Calu3 (cell line): Measurements from ENCODE around the gene DOK7. TPM values are rescaled to one million over a fixed set of nuclear protein-coding genes. Genes with fewer than 3 reads are reported as not detected.
"Not testable (repeated sequence)": the region's sequence is repeated elsewhere in the genome, so short reads cannot be mapped to it uniquely, and the experiment has no call there.

Experiments
- BruUV-seq: library from RNA; stranded (reverse); fragments of 400-500 nt; replicated peaks from 2 replicates; lab custom pipeline; 2021; lab: Mats Ljungman, UMichigan
- CTCF ChIA-PET: fragments of 300-600 bp; sonication (Branson Sonifier 250); formaldehyde crosslinking; loops from one replicate; lab custom pipeline; 2022; ENCODE audit warnings: antibody characterized with exemption; lab: Charles Lee
- DNase-seq: peaks from one replicate; pipeline ENCODE4 v3.0.0; 2022
- H3K27ac Mint-ChIP-seq: one replicate; pipeline ENCODE4 v1.8.0; 2022; ENCODE audit warnings: mixed read lengths; ENCODE audit not compliant: unreplicated experiment
- H3K27me3 Mint-ChIP-seq: one replicate; pipeline ENCODE4 v1.8.0; 2022; ENCODE audit warnings: mixed read lengths; ENCODE audit not compliant: unreplicated experiment
- H3K36me3 Mint-ChIP-seq: one replicate; pipeline ENCODE4 v1.8.0; 2022; ENCODE audit warnings: mild to moderate bottlenecking, moderate library complexity, mixed read lengths; ENCODE audit not compliant: insufficient read depth, unreplicated experiment
- H3K4me1 Mint-ChIP-seq: one replicate; pipeline ENCODE4 v1.8.0; 2022; ENCODE audit warnings: mild to moderate bottlenecking, low read depth, mixed read lengths; ENCODE audit not compliant: unreplicated experiment
- H3K4me3 Mint-ChIP-seq: one replicate; pipeline ENCODE4 v1.8.0; 2022; ENCODE audit warnings: mild to moderate bottlenecking, low read depth, moderate library complexity, mixed read lengths; ENCODE audit not compliant: unreplicated experiment
- H3K9me3 Mint-ChIP-seq: one replicate; pipeline ENCODE4 v1.8.0; 2022; ENCODE audit warnings: low read depth, mixed read lengths; ENCODE audit not compliant: unreplicated experiment
- intact Hi-C: fragments of 100-400 bp; cut with micrococcal nuclease; formaldehyde crosslinking; loops from one replicate; pipeline ENCODE4 v1.10.0; 2022; ENCODE audit not compliant: unreplicated experiment
- total RNA-seq: library from RNA; stranded (reverse); gene quantifications from 2 replicates; pipeline ENCODE4 v1.2.3, GENCODE V29; 2022
- TF ChIP-seq, protein P1 (sequence below): fragments of 200-600 bp; IDR thresholded peaks from one replicate; pipeline ENCODE4 v1.8.0; 2022; ENCODE audit warnings: antibody characterized with exemption; ENCODE audit not compliant: unreplicated experiment

The DOK7 gene
- total RNA-seq, 1 experiment from 2014 or later, result 2.7 TPM

DNA sequence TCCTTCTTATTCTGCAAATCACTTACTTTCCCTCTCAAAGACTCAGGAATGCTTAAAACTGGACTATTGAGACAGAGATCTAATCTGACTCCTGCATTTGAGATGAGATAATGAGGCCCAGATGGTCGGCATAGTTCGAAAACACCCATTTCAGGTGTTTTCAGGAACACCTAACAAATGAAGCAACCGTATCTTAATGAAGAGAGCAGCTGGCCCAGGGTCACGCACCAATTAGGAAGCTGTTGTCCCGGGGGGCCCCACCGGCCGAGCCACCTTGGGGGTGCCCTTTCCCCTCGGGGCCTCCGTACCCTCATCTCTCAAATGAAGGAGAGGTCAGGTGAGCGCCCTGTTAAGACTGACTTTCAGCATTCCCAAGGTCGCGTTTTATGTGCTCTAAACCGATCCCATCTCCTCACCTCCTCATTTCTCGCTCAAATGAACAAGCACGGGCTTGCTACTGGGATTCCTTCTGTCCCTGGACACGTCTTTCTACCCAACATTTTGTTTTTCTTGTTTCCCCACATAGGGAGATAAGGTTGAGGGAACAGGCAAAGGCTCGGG is 68.3 kb downstream of the DOK7 start:
- CTCF ChIA-PET, result interaction anchor here (0.7 kb wide), 1 partner anchor 98 kb away, joined by 3 read pairs; no protein-coding TSS in a partner anchor
- DNase-seq, result no peak
- Mint-ChIP-seq H3K4me3 (peak overlapping the region; percentile 94), H3K36me3 (peaks cover 21% of the 10 kb centered on the region), H3K27me3 (peaks cover 31% of the 10 kb centered on the region), H3K4me1 (peaks cover 8% of the 10 kb centered on the region), H3K9me3 (no peaks in the 10 kb centered on the region), H3K27ac (peak overlapping the region; percentile 80)
- intact Hi-C loops, result no loop called here
- TF ChIP-seq, protein P1, sequence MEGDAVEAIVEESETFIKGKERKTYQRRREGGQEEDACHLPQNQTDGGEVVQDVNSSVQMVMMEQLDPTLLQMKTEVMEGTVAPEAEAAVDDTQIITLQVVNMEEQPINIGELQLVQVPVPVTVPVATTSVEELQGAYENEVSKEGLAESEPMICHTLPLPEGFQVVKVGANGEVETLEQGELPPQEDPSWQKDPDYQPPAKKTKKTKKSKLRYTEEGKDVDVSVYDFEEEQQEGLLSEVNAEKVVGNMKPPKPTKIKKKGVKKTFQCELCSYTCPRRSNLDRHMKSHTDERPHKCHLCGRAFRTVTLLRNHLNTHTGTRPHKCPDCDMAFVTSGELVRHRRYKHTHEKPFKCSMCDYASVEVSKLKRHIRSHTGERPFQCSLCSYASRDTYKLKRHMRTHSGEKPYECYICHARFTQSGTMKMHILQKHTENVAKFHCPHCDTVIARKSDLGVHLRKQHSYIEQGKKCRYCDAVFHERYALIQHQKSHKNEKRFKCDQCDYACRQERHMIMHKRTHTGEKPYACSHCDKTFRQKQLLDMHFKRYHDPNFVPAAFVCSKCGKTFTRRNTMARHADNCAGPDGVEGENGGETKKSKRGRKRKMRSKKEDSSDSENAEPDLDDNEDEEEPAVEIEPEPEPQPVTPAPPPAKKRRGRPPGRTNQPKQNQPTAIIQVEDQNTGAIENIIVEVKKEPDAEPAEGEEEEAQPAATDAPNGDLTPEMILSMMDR, result no peak
- BruUV-seq, result TSS peak; percentile 66

DNA sequence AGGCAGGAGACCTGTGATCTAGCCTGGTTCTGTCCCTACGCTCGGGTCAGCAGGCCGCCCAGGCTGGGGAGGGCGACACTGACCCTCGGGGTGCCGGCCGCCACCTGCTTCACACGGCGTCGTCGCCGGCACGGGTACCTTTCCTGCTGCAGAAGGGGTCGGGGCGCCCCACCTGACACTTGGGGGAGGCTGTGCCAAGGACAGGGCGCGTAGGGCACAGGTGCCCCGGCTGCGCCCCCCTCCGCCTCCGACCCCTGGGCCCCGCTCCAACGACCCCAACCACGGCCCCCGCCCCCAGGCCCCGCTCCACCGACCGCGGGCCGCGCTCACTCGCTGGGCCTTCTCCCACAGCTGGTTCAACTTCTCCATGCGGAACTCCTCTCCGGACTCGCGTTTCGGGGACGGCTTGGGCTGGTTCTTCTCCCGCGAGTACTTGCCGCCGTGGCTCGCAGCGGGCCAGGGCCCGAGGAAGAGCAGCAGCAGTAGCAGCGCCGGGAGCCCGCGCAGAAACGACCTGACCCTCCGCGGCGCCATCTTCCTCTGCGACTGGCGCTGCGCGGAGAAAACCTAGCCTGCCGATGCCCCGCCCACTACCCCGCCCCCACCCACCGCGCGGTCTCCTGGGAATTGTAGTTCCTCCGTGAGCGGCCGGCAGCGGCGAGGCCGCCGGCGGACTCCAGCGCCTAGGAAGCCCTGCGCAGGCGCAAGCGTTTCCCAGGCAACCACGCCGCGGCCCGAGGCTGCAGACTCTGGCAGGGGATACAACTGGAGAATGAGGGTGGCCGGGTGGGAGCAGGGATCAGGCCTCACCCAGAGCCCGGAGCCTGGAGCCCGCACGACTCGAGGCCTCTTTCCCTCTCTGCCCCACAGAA is 69.0 kb downstream of the DOK7 start, which contains the start of gene LRPAP1:
Gene LRPAP1, minus strand, starts transcription at position 544 of the 872 bp plus-strand sequence. Its CDS starts 10 bp downstream, at position 534.
- DNase-seq, result peak; percentile 86
- intact Hi-C loops, result no loop called here
- Mint-ChIP-seq H3K4me1 (peaks cover 8% of the 10 kb centered on the region), H3K27ac (peak within 1 kb of the TSS; percentile 80), H3K4me3 (peak within 1 kb of the TSS; percentile 94), H3K36me3 (peaks cover 21% of the 10 kb centered on the region), H3K27me3 (peaks cover 31% of the 10 kb centered on the region), H3K9me3 (no peaks in the 10 kb centered on the region)
- CTCF ChIA-PET, result interaction anchor here (0.7 kb wide), 1 partner anchor 97 kb away, joined by 3 read pairs; no protein-coding TSS in a partner anchor
- BruUV-seq, result no TSS peak
- TF ChIP-seq, protein P1, result no peak

DNA sequence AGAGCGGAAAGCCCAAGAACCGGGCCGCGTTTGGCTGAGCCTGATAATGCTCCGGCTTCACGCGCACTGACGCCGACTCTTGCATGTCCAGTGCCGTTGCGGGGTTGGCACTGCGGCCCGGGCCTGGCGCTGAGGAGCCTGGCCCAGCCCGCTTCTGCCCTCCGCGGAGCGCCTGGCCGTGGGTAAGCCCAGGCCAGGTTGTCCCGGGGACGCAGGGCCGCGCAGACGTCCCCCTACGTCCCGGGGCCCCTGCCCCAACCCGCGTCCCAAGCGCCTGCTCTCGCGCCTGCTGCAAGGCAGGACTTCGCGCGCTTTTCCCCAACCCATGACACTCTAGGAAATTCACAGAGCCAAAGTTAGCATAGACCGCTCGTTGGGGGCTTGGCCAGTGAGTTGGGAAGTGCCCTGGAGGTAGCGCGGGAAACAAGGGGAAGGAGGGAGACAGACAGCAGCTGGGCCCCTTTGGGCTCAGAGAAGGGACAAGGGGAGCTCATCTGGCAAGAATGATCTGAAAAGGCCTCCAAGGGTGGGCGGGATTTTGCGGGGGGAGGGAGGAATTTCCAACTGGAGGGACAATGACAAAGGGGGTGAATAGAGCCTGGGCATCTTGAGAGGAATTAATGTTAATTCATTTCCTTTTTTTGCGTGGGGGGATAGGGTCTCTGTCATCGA is 69.8 kb downstream of the DOK7 start:
- H3K4me3 Mint-ChIP-seq, result peak overlapping the region; percentile 94
- CTCF ChIA-PET, result no interaction called here
- TF ChIP-seq, protein P1, result no peak
- peaks cover 21% of the 10 kb centered on the region for H3K36me3 Mint-ChIP-seq
- intact Hi-C loops, result no loop called here
- H3K27me3 Mint-ChIP-seq, result peaks cover 31% of the 10 kb centered on the region
- no TSS peak for BruUV-seq
- no peak overlapping the region for H3K27ac Mint-ChIP-seq
- peaks cover 8% of the 10 kb centered on the region for H3K4me1 Mint-ChIP-seq
- H3K9me3 Mint-ChIP-seq, result no peaks in the 10 kb centered on the region
- DNase-seq, result no peak

DNA sequence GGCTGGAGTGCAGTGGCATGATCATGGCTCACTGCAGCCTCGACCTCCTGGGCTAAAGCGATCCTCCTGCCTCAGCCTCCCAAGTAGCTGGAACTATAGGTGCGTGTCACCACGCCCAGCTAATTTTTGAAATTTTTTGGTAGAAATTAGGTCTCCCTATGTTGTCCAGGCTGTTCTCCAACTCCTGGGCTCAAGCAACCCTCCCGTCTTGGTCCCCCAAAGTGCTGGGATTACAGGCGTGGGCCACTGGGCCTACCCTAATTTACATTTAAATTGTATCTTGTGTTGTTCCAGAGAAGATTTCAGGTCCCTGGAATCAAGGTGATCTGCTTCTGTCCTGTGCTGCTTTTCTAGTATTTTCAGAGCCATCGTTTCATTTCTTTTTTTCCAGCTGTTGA is 70.3 kb downstream of the DOK7 start:
- no peak overlapping the region for H3K27ac Mint-ChIP-seq
- H3K4me3 Mint-ChIP-seq, result no peak overlapping the region
- no peaks in the 10 kb centered on the region for H3K9me3 Mint-ChIP-seq
- H3K4me1 Mint-ChIP-seq, result peaks cover 8% of the 10 kb centered on the region
- H3K36me3 Mint-ChIP-seq, result peaks cover 21% of the 10 kb centered on the region
- CTCF ChIA-PET, result no interaction called here
- no TSS peak for BruUV-seq
- DNase-seq, result no peak
- TF ChIP-seq, protein P1, result no peak
- peaks cover 31% of the 10 kb centered on the region for H3K27me3 Mint-ChIP-seq
- intact Hi-C loops, result no loop called here

DNA sequence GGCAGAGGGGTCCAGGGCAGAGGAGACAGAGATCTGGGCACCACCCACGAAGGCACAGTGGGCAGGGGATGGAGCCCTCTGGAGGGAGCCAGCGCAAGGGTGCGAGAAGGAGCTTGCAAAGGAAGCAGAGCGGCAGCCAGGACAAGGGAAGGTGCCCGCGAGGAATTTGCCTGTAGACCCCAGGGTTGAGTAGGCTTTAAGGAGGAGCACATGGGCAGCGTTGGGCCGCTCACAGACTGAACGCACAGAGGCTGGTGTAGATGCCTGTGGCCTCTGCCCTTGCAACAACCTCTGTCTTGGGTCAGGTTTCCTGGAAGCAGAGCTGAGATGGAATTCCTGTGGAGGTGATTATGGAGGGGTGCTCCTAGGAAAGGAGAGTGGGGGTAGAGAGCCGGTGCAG is 72.7 kb downstream of the DOK7 start:
- DNase-seq, intact Hi-C loops: not testable (repeated sequence)

DNA sequence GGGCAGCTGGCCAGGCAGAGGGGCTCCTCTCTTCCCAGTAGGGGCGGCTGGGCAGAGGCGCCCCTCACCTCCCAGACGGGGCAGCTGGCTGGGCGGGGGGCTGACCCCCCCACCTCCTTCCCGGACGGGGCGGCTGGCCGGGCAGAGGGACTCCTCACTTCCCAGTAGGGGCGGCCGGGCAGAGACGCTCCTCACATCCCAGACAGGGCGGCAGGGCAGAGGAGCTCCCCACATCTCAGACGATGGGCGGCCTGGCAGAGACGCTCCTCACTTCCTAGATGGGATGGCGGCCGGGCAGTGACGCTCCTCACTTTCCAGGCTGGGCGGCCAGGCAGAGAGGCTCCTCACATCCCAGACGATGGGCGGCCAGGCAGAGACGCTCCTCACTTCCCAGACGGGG is 75.8 kb downstream of the DOK7 start:
- H3K27ac Mint-ChIP-seq, H3K9me3 Mint-ChIP-seq, H3K4me1 Mint-ChIP-seq, H3K36me3 Mint-ChIP-seq, intact Hi-C loops, BruUV-seq, H3K4me3 Mint-ChIP-seq, DNase-seq: not testable (repeated sequence)
- CTCF ChIA-PET, result interaction anchor here (0.6 kb wide), 1 partner anchor 342 kb away, joined by 3 read pairs; no protein-coding TSS in a partner anchor
- H3K27me3 Mint-ChIP-seq, result peaks cover 21% of the 10 kb centered on the region

More for the DNA sequence above, 72.7 kb downstream of the DOK7 start:
- BruUV-seq, H3K4me1 Mint-ChIP-seq, H3K27ac Mint-ChIP-seq, CTCF ChIA-PET, H3K4me3 Mint-ChIP-seq, H3K9me3 Mint-ChIP-seq: not testable (repeated sequence)
- Mint-ChIP-seq H3K36me3 (peaks cover 20% of the 10 kb centered on the region), H3K27me3 (peaks cover 31% of the 10 kb centered on the region)
